ENCODE results near the gene FAM227B. TPM values are rescaled to one million over a fixed set of nuclear protein-coding genes. Genes with fewer than 3 reads are reported as not detected.

FAM227B gene
- total RNA-seq, 1 donor from 2014 or later: 5.2 TPM

DNA sequence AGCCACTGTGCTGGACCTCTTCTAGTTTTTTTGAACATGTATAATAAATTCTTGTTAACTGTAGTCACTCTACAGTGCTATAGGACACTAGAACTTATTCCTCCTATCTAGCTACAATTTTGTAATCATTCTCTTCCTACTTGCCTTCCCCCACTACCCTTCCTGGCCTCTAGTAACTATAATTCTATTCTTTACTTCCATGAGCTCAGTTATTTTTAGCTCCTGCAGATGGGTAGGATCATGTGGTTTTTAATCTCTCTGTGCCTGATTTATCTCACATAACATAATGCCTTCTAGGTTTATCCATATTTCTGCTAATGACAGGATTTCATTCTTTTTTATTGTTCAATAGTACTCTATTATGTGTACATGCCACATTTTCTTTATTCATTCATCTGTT lies 310.7 kb downstream of the FAM227B start:
- DNase-seq (ENCODE audit: extremely low read depth, low read depth, low spot score): no peak

GRCh38 chr15:49308686-49309085 lies 311.9 kb downstream of the FAM227B start:
- no peak for DNase-seq (ENCODE audit: extremely low read depth, low read depth, low spot score)

GRCh38 chr15:49306551-49306950 lies 314.1 kb downstream of the FAM227B start:
- DNase-seq (ENCODE audit: extremely low read depth, low read depth, low spot score): no peak

DNA sequence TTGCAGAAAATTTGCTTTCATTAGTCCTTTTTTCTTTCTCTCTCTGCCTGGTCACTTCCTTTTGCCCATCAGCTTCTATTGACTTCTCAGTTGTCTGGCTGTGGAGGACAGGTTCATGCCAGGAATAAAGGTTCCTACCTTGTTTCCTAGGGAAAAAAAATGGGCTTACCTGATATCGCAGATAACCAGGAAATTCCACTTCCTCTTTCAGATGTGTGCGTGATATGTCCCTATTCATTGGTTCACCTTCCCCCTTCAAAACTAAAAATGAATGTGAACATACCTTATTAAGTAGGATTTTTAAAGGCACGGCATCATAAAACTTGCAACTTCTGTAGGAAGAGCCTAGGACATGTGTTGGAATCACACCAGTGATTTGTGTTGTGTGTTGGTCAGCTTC lies 317.6 kb downstream of the FAM227B start:
- no peak for DNase-seq (ENCODE audit: extremely low read depth, low read depth, low spot score)

GRCh38 chr15:49301562-49301961 lies 319.1 kb downstream of the FAM227B start:
- no peak for DNase-seq (ENCODE audit: extremely low read depth, low read depth, low spot score)

DNA sequence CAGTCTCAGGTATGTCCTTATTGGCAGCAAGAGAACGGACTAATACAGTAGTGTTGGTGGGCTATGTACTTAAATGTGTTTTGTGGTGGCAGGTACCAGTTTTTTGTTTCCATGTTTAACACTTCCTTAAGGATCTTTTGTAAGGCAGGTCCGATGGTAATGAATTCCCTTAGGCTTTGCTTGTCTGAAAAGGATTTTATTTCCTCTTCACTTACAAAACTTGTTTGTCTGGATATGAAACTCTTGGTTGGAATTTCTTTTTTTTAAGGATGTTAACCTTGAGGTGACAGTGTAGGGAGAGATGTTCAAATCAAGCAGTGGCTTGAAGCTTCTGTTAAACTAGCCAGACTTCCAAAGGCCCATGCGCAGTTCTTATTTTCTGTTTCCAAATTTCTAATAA lies 319.8 kb downstream of the FAM227B start:
- no peak for DNase-seq (ENCODE audit: extremely low read depth, low read depth, low spot score)

DNA sequence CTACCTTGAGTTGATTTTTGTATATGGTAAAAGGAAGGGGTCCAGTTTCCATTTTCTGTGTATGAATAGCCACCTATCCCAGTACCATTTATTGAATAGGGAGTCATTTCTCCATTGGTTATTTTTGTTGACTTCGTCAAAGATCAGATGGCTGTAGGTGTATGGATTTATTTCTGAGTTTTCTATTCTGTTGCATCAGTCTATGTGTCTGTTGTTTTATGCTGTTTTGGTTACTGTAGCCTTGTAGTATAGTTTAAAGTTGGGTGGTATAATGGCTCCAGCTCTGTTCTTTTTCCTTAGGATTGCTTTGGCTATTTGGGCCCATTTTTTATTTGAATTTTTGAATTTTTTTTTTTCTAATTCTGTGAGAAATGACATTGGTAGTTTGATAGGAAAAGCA lies 323.0 kb downstream of the FAM227B start:
- DNase-seq (ENCODE audit: extremely low read depth, low read depth, low spot score): no peak

DNA sequence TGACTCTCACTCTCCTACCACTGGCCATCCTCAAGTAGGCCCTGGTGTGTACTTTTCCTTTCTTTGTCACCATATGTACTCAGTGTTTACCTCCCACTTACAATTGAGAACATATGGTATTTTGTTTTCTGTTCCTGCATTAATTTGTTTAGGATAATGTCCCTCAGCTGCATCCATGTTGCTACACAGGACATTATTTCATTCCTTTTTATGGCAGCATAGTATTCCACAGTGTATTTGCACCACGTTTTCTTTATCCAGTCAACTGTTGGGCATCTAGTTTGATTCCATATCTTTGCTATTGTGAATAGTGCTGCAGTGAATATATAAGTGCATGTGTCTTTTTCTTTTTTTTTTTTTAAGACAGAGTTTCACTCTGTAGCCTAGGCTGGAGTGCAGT lies 324.4 kb downstream of the FAM227B start:
- no peak for DNase-seq (ENCODE audit: extremely low read depth, low read depth, low spot score)

DNA sequence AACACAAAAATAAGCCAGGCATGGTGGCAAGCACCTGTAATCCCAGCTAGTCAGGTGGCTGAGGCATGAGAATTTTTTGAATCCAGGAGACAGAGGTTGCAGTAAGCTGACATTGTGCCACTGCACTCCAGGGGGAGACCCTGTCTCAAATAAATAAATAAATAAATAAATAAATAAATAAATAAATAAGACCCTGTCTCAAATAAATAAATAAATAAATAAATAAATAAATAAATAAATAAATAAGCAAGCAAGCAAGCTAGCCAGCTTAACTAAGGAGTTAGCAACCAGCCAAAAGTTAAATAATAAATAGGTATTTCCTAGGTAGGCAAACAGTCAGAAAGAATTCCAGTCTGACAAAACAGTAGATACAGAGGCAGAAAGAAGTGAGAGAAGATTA lies 326.7 kb downstream of the FAM227B start:
- DNase-seq (ENCODE audit: extremely low read depth, low read depth, low spot score): no peak

DNA sequence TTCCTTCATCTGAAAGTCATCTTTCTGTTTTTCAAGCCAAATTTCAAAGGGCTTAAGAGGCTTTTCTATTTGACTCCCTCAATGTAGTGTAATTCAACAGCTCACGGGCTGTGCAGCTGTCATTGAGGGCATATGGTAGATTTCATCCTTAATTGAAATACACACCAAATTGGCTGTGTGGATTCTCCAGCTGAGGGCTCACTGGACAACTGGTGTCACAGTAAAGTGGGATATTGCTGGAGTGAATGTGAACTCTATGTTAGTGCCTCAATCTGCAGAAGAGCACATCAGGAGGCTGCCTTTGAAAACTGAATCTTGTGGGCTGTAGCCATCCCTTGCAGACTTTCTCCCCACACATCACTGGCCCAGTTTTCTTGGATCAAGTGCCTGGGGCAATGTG lies 330.4 kb downstream of the FAM227B start:
- no peak for DNase-seq (ENCODE audit: extremely low read depth, low read depth, low spot score)

GRCh38 chr15:49288391-49288790 lies 332.2 kb downstream of the FAM227B start:
- no peak for DNase-seq (ENCODE audit: extremely low read depth, low read depth, low spot score)

GRCh38 chr15:49287481-49287880 lies 333.1 kb downstream of the FAM227B start:
- no peak for DNase-seq (ENCODE audit: extremely low read depth, low read depth, low spot score)

DNA sequence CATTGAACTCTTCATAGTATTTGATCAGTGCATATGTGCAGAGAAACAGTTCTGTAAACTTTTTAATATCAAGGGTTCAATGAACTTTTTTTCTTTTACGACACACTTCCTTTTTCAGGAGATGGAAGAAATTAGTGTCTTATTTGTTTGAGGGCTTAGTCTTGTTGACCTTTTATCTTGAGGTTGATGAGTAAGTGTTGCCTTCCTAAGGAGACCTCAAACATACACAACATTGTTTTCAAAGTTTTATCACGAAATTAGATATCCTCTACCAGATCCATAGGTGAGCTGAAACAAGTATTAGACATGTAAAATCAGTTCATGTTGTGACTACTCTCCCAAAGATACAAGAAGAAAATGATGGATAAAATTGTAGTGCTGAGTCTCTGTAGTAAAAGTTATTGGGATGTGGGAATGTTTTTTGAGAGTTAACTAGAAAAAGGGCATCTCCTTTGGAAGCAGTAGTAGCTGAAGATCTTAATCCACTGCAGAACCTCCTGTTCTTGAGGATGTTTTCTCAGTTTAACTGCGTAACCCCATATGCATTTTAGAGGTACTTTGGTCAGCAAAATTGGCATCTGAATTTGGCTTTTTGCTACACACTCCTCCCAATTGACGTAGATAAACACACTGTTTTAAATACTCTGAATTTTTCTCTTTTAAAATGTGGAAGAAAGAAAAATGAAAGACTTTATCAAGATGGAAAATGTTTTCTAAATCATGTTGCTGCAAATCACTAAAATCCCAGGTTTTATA lies 333.8 kb downstream of the FAM227B start:
- no peak for DNase-seq (ENCODE audit: extremely low read depth, low read depth, low spot score)

- DNase-seq (ENCODE audit: extremely low read depth, low read depth, low spot score): no peak
These were observed 338.3 kb downstream of the FAM227B start for GRCh38 chr15:49282366-49282765.

- DNase-seq (ENCODE audit: extremely low read depth, low read depth, low spot score): no peak
These were observed 340.8 kb downstream of the FAM227B start for GRCh38 chr15:49279521-49280456.

DNA sequence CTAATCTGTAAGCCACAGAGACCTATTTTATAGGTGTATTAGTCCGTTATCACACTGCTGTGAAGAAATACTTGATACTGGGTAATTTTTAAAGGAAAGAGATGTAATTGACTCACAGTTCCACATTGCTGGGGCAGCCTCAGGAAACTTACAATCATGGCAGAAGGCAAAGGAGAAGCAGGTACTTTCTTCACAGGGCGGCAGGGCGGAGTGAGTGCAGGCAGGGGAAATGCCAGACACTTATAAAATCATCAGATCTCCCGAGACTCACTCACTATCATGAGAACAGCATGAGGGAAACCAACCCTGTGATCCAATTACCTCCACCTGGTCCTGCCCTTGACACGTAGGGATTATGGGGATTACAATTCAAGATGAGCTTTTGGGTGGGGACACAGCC lies 341.9 kb downstream of the FAM227B start:
- no peak for DNase-seq (ENCODE audit: extremely low read depth, low read depth, low spot score)

Other genes with a start within 250 kb of the FAM227B start
- gene FGF7, start 197.6 kb downstream of the FAM227B start, total RNA-seq: 0.64 TPM in 1 of 2 replicates, not detected in the other
- gene DTWD1, start 230 bp upstream of the FAM227B start, total RNA-seq: 8.6 and 12.6 TPM in 2 replicates

All from glomerular endothelial cell (primary cell).